Keratinocyte (primary cell): ENCODE measurements around the gene DLG2.

Experiments
- CTCF ChIP-seq, 3 experiments: IDR thresholded peaks in 1 of 3; conservative IDR thresholded peaks in 1 of 3; optimal IDR thresholded peaks in 1 of 3; 2 replicates in 2 of 3; 3 replicates in 1 of 3; pipeline versions ENCODE3 to v1.5.1; 2011; ENCODE audit warnings: low read length in 3 of 3, mild to moderate bottlenecking in 3 of 3, moderate library complexity in 2 of 3, control low read depth in 1 of 3, inconsistent platforms in 1 of 3; ENCODE audit not compliant: insufficient read depth in 2 of 3; ENCODE audit errors: extremely low read depth in 1 of 3
- EZH2 ChIP-seq: IDR thresholded peaks from one replicate; pipeline ENCODE4 v1.6.1; 2012; ENCODE audit warnings: inconsistent platforms, mild to moderate bottlenecking, low read length, moderate library complexity

- no peak for TF ChIP-seq EZH2
- no peak for TF ChIP-seq CTCF (optimal IDR thresholded peaks at IDR 0.05 in 1 of 3, IDR thresholded peaks at IDR 0.05 in 1 of 3, conservative IDR thresholded peaks at IDR 0.05 in 1 of 3; ENCODE audit: extremely low read depth in 1 of 3, insufficient read depth in 2 of 3, low read length in 3 of 3)
These were observed 2186.0 kb downstream of the DLG2 start for GRCh38 chr11:83441171-83441570.
